Activated naive CD4-positive, alpha-beta T cell treated with anti-CD3 and anti-CD28 coated beads, Interleukin-2, amount 10 ng/mL, durations not matched to agents 7 days and 5 days (primary cell): Measurements from ENCODE around the gene GNG14.
"Not testable (repeated sequence)": the region's sequence is repeated elsewhere in the genome, so short reads cannot be mapped to it uniquely, and the experiment has no call there.

Experiments
- CTCF ChIA-PET: fragments of 350-600 bp; sonication (Branson Sonifier 250); formaldehyde crosslinking; loops from one replicate; lab custom pipeline; 2021; ENCODE audit warnings: antibody characterized with exemption; lab: Charles Lee
- DNase-seq: peaks from one replicate; pipeline ENCODE4 v3.0.0-alpha.2; 2020
- H3K27ac Mint-ChIP-seq: one replicate; pipeline ENCODE4 v1.8.0; 2021; ENCODE audit warnings: mild to moderate bottlenecking, moderate library complexity, mixed read lengths
- H3K27me3 Mint-ChIP-seq: one replicate; pipeline ENCODE4 v1.8.0; 2021; ENCODE audit warnings: mild to moderate bottlenecking, mixed read lengths
- H3K36me3 Mint-ChIP-seq: one replicate; pipeline ENCODE4 v1.8.0; 2021; ENCODE audit warnings: mixed read lengths
- H3K4me1 Mint-ChIP-seq: one replicate; pipeline ENCODE4 v1.8.0; 2021; ENCODE audit warnings: mixed read lengths
- H3K4me3 Mint-ChIP-seq: one replicate; pipeline ENCODE4 v1.8.0; 2021; ENCODE audit warnings: mild to moderate bottlenecking, moderate library complexity, mixed read lengths
- H3K9me3 Mint-ChIP-seq: one replicate; pipeline ENCODE4 v1.8.0; 2021; ENCODE audit warnings: mixed read lengths

Gene GNG14

GRCh38 chr19:12675399-12675798, 12.4 kb upstream of the GNG14 start:
- CTCF ChIA-PET = interaction anchor here (1.6 to 6.4 kb wide), 2 partner anchors 112 to 114 kb away, joined by 5 to 35 read pairs; no protein-coding TSS in a partner anchor
- Mint-ChIP-seq H3K4me1 (peaks cover 36% of the 10 kb centered on the region), H3K27me3 (no peaks in the 10 kb centered on the region), H3K4me3 (no peak overlapping the region), H3K9me3 (no peaks in the 10 kb centered on the region), H3K36me3 (peaks cover 54% of the 10 kb centered on the region), H3K27ac (no peak overlapping the region)
- DNase-seq = no peak

- Mint-ChIP-seq H3K36me3 (peaks cover 55% of the 10 kb centered on the region), H3K9me3 (no peaks in the 10 kb centered on the region), H3K27ac (no peak overlapping the region), H3K4me1 (peaks cover 32% of the 10 kb centered on the region), H3K27me3 (no peaks in the 10 kb centered on the region), H3K4me3 (no peak overlapping the region)
- no peak for DNase-seq
- CTCF ChIA-PET = interaction anchor here (1.1 to 6.4 kb wide), 6 partner anchors 10 to 172 kb away, joined by 3 to 35 read pairs (median 4); partner anchors contain the start of genes MAN2B1 and WDR83
Observed at GRCh38 chr19:12675940-12676339, 11.9 kb upstream of the GNG14 start.

GRCh38 chr19:12676384-12676792, 11.4 kb upstream of the GNG14 start:
- H3K36me3 Mint-ChIP-seq = peaks cover 60% of the 10 kb centered on the region

DNA sequence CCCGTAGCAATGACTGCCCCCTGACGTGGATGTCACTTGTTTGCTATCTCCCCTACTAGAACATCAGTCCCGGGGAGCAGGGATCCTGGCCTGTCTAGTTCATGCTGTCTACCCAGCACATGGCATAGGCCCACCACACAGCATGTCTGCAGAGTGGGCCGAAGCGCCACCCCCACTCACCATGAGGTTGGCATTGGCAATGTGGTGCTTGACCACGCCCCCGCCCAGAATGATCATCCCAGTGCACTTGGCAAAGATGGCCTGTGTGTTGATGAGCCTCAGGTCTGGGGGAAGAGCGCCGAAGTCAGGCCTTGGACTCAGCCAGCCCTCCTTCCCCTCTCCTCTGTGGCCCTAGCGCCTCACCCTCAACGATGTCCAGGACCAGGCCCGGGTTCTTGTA, 10.9 kb upstream of the GNG14 start:
- H3K4me3 Mint-ChIP-seq = no peak overlapping the region
- peaks cover 60% of the 10 kb centered on the region for H3K36me3 Mint-ChIP-seq
- H3K4me1 Mint-ChIP-seq = peaks cover 31% of the 10 kb centered on the region
- H3K9me3 Mint-ChIP-seq = no peaks in the 10 kb centered on the region
- H3K27me3 Mint-ChIP-seq = no peaks in the 10 kb centered on the region
- no peak overlapping the region for H3K27ac Mint-ChIP-seq
- DNase-seq = no peak
- CTCF ChIA-PET = interaction anchor here (0.7 to 2.2 kb wide), 8 partner anchors 11 to 171 kb away, joined by 3 to 6 read pairs (median 4); partner anchors contain the start of genes MAN2B1, WDR83 and ZNF564

More at GRCh38 chr19:12676384-12676792, 11.4 kb upstream of the GNG14 start:
- H3K9me3 Mint-ChIP-seq = no peaks in the 10 kb centered on the region
- peak; percentile 92 for DNase-seq
- no peak overlapping the region for H3K27ac Mint-ChIP-seq
- no peaks in the 10 kb centered on the region for H3K27me3 Mint-ChIP-seq
- CTCF ChIA-PET = interaction anchor here (0.7 to 6.4 kb wide), 9 partner anchors 10 to 171 kb away, joined by 3 to 35 read pairs (median 4); partner anchors contain the start of genes MAN2B1, WDR83 and ZNF564
- no peak overlapping the region for H3K4me3 Mint-ChIP-seq
- H3K4me1 Mint-ChIP-seq = peaks cover 35% of the 10 kb centered on the region

- Mint-ChIP-seq H3K4me1 (peaks cover 31% of the 10 kb centered on the region), H3K36me3 (peaks cover 52% of the 10 kb centered on the region)
- H3K27ac Mint-ChIP-seq, H3K4me3 Mint-ChIP-seq, DNase-seq, H3K27me3 Mint-ChIP-seq, H3K9me3 Mint-ChIP-seq: not testable (repeated sequence)
- CTCF ChIA-PET = interaction anchor here (0.7 to 2.2 kb wide), 4 partner anchors 17 to 288 kb away, joined by 3 to 6 read pairs (median 4); partner anchors contain the start of gene ZNF564
Observed at GRCh38 chr19:12678039-12678438, 9.8 kb upstream of the GNG14 start.

DNA sequence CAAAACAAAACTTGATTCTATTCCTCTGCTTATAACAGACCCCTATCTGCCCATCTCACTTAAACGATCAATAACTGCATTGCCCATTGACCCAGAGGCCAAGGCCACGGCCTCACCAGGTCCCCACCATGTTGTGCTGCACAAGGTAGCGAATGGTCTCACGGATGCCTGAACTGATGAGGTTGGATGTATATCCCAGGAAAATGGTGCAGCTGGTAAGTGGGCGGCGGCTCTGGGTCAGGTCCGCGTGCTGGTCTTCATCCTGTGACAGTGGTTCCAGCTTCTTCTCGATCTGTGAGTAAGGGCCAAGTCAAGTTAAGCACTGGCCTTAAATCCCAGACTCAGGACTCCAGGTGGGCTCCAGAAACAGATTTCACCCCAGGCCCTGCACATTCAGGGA, 7.8 kb upstream of the GNG14 start:
- DNase-seq = no peak
- H3K36me3 Mint-ChIP-seq = peaks cover 41% of the 10 kb centered on the region
- peaks cover 30% of the 10 kb centered on the region for H3K4me1 Mint-ChIP-seq
- peak overlapping the region; percentile 87 for H3K4me3 Mint-ChIP-seq
- H3K27me3 Mint-ChIP-seq = no peaks in the 10 kb centered on the region
- CTCF ChIA-PET = interaction anchor here (1.3 to 1.7 kb wide), 3 partner anchors 9 to 46 kb away, joined by 3 to 5 read pairs (median 3); no protein-coding TSS in a partner anchor
- H3K27ac Mint-ChIP-seq = peak overlapping the region; percentile 28
- H3K9me3 Mint-ChIP-seq = no peaks in the 10 kb centered on the region

DNA sequence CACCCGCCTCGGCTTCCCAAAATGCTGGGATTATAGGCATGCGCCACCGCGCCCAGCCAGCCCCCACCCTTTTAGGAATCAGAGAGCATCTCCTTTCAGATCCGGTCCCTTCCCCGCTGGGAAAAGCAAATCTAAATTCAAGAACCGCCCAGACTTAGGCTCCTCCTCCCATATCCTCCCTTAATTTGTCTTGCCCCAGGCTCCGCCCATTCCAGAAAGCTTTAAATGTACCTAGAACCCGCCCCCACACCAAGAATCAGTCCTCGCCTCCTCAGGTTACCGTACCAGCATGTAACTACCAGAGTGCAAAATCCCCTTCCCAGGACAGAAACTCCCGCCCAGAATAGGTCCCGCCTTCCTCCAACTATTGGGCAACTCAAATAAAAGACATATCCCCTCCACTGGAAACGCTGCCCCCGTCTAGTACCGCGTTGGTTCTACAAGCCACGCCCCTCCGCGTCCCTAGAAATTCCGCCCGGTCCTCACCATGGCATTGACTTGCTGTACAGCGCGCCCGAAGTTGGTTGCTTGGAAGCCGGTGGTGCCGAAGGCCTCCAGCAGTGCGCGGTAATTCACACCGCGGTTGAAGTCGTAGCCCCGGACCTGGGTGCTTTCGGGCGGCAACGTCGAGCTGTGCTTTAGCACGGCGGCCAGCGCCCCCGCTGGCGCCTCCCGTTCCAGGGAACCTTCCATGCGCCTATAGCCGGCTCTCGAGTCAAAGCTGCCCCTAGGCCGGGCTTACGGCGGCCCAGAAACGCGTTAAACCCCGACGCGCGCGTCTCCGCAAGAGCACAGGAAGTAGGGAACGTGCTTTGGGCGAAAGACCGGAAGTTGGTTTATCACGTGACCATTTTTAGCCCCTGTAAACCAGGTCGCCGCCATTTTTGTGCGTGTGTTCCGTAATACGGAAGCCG, 6.5 kb upstream of the GNG14 start, which contains the start of gene DHPS:
TSS of gene DHPS (minus strand) at position 807 of the 914 bp plus-strand sequence. CDS start at position 693, 114 bp downstream.
- Mint-ChIP-seq H3K27me3 (no peaks in the 10 kb centered on the region), H3K36me3 (peaks cover 35% of the 10 kb centered on the region), H3K4me3 (peak within 1 kb of the TSS; percentile 87), H3K4me1 (peaks cover 28% of the 10 kb centered on the region), H3K9me3 (no peaks in the 10 kb centered on the region), H3K27ac (peak within 1 kb of the TSS; percentile 95)
- CTCF ChIA-PET = interaction anchor here (0.8 to 1.7 kb wide), 3 partner anchors 10 to 127 kb away, joined by 3 to 5 read pairs (median 3); no protein-coding TSS in a partner anchor
- DNase-seq = peak; percentile 94

- Mint-ChIP-seq H3K4me1 (peaks cover 8% of the 10 kb centered on the region), H3K9me3 (no peaks in the 10 kb centered on the region), H3K27ac (peak overlapping the region; percentile 61), H3K4me3 (no peak overlapping the region), H3K27me3 (no peaks in the 10 kb centered on the region), H3K36me3 (peaks cover 7% of the 10 kb centered on the region)
- DNase-seq = no peak
- CTCF ChIA-PET = no interaction called here
Observed at GRCh38 chr19:12685831-12686230, 2.0 kb upstream of the GNG14 start.

DNA sequence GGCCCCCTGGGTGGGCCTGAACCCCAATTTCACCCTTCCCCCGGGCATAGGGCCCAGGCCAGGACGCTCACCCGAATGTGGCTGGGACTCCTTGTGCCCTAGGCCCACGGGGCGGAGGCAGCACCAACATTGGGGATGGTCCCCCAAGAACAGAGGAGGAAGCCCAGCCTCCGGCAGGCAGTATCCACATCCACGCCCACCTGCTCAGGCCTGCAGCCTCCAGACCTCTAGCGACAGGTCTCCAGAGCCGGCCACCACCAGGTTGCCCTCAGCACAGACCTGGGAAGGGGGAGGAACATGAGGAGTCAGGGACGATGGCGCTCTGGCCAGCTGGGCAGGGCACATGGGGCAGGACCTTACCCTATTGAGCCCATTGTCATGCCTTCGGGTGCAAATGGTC, 1.2 kb downstream of the GNG14 start:
- CTCF ChIA-PET = no interaction called here
- H3K27ac Mint-ChIP-seq = no peak overlapping the region
- no peaks in the 10 kb centered on the region for H3K4me1 Mint-ChIP-seq
- H3K27me3 Mint-ChIP-seq = no peaks in the 10 kb centered on the region
- H3K36me3 Mint-ChIP-seq = no peaks in the 10 kb centered on the region
- H3K9me3 Mint-ChIP-seq = no peaks in the 10 kb centered on the region
- no peak overlapping the region for H3K4me3 Mint-ChIP-seq
- DNase-seq = no peak

DNA sequence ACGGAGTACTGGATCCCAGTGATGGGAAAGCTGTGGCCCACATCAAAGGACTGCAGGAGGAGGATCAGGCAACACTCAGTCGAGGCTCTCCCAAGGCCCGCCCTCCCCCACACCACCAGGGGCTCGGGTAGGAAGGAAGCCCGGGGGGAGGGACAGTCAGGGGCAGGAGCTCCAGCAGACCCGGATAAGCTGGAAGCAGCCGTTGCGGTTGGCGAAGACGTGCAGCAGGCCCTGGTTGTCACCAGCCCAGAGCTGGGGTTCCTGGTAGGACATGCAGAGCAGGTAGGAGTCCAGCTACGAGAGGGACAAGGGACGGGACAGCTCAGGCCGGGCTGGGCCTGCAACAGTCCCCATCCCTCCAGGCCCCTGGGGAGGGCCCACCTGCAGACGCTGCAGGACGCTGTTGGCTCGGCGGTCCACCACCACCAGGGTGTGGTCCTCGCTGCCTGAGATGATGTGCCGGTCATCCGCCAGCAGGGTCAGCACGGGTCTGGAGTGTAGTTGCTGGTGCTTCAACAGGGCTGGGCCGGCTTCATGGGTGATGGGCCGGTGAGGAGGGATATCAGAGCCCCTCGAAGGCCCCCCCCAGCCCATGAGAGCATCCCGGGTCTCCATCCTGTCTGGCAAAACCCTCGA, 1.9 kb downstream of the GNG14 start:
- Mint-ChIP-seq H3K27me3 (no peaks in the 10 kb centered on the region), H3K4me1 (peaks cover 4% of the 10 kb centered on the region), H3K9me3 (no peaks in the 10 kb centered on the region), H3K36me3 (no peaks in the 10 kb centered on the region), H3K4me3 (no peak overlapping the region), H3K27ac (no peak overlapping the region)
- no peak for DNase-seq
- CTCF ChIA-PET = interaction anchor here (0.8 kb wide), 1 partner anchor 18 kb away, joined by 3 read pairs; no protein-coding TSS in a partner anchor

DNA sequence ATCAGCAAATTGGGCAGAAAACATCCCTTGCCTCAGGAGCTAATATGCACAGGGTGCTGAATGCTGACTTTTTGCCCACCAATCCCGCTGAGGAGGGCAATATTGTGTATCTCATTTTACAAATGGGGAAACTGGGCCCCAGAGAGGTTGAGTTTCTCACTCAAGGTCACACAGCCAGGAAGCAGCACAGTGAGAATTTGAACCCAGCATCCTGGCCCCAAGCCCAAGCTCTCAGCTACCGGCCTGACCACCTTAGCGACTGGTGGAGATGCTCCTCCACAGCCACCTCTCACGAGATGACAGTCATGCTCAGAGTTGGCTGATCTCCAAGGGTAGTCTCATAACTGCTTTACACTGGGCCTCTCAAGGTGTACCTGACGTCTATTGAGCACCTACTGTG, 5.2 kb downstream of the GNG14 start:
- no peak overlapping the region for H3K4me3 Mint-ChIP-seq
- H3K27me3 Mint-ChIP-seq = no peaks in the 10 kb centered on the region
- DNase-seq = no peak
- CTCF ChIA-PET = interaction anchor here (0.7 to 1.0 kb wide), 2 partner anchors 12 to 100 kb away, joined by 3 read pairs; no protein-coding TSS in a partner anchor
- no peak overlapping the region for H3K27ac Mint-ChIP-seq
- H3K4me1 Mint-ChIP-seq = peaks cover 22% of the 10 kb centered on the region
- peaks cover 4% of the 10 kb centered on the region for H3K36me3 Mint-ChIP-seq
- H3K9me3 Mint-ChIP-seq = no peaks in the 10 kb centered on the region

DNA sequence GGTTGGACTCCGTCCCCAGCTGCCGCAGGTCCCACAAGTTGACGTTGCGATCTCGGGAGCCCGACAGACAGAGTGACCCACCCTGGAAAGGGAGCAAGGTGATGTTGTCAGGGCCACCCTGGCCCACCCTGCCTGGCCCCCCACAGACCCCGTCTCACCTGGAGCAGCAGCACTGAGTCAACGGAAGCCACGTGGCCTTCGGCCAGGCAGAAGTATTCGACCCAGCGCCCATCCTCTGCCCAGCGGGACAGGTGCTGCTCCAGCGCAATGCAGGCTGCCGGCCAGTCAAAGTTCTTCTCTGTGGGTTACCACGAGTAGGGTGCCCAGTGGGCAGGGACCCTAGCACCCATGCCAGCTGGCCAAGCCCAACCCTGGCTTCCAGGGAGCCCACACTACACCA, 6.8 kb downstream of the GNG14 start:
- peak overlapping the region; percentile 49 for H3K27ac Mint-ChIP-seq
- H3K9me3 Mint-ChIP-seq = no peaks in the 10 kb centered on the region
- H3K4me1 Mint-ChIP-seq = peaks cover 24% of the 10 kb centered on the region
- H3K27me3 Mint-ChIP-seq = no peaks in the 10 kb centered on the region
- CTCF ChIA-PET = interaction anchor here (0.9 kb wide), 1 partner anchor 16 kb away, joined by 3 read pairs; no protein-coding TSS in a partner anchor
- H3K4me3 Mint-ChIP-seq = peak overlapping the region; percentile 88
- DNase-seq = no peak
- peaks cover 8% of the 10 kb centered on the region for H3K36me3 Mint-ChIP-seq

- Mint-ChIP-seq H3K4me3 (peak overlapping the region; percentile 88), H3K9me3 (no peaks in the 10 kb centered on the region), H3K4me1 (peaks cover 24% of the 10 kb centered on the region), H3K27me3 (no peaks in the 10 kb centered on the region), H3K27ac (no peak overlapping the region), H3K36me3 (peaks cover 8% of the 10 kb centered on the region)
- CTCF ChIA-PET = interaction anchor here (0.8 to 0.9 kb wide), 3 partner anchors 17 to 27 kb away, joined by 3 to 4 read pairs (median 4); no protein-coding TSS in a partner anchor
- DNase-seq = no peak
Observed at GRCh38 chr19:12695096-12695495, 7.3 kb downstream of the GNG14 start.
